Measurements from ENCODE around the gene CEP128.

DNA sequence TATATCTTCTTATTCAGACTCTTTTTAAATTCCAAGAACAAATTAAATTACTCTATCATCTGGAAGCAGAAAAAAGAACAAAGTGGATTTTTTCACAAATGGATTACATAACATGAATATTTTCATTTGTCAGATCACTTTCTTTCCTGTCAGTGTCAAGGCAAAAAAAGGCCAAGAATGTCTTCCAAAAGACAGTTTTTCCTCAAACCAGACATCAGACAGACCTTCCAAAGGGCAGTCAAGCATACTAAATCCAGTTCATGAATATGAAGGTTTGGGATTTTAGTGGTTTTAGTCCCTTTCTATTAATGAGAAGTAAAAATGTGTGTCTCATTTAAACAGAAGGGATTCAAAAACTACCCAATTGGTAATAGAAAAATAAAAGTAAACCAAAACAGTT, 336.0 kb downstream of the CEP128 start:
- TF ChIP-seq, protein P1, sequence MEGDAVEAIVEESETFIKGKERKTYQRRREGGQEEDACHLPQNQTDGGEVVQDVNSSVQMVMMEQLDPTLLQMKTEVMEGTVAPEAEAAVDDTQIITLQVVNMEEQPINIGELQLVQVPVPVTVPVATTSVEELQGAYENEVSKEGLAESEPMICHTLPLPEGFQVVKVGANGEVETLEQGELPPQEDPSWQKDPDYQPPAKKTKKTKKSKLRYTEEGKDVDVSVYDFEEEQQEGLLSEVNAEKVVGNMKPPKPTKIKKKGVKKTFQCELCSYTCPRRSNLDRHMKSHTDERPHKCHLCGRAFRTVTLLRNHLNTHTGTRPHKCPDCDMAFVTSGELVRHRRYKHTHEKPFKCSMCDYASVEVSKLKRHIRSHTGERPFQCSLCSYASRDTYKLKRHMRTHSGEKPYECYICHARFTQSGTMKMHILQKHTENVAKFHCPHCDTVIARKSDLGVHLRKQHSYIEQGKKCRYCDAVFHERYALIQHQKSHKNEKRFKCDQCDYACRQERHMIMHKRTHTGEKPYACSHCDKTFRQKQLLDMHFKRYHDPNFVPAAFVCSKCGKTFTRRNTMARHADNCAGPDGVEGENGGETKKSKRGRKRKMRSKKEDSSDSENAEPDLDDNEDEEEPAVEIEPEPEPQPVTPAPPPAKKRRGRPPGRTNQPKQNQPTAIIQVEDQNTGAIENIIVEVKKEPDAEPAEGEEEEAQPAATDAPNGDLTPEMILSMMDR (IDR thresholded peaks at IDR 0.05), result no peak
- TF ChIP-seq PRRX2 (CRISPR knock-in tag; IDR thresholded peaks at IDR 0.05), result no peak
- no peak for TF ChIP-seq CBFB (CRISPR knock-in tag; IDR thresholded peaks at IDR 0.05; ENCODE audit: low read depth)
- TF ChIP-seq CREB1 (CRISPR knock-in tag; IDR thresholded peaks at IDR 0.05), result no peak

Data from WTC11 (cell line).